ENCODE measurements around the gene IL1RAPL2. TPM values are rescaled to one million over a fixed set of nuclear protein-coding genes. Genes with fewer than 3 reads are reported as not detected.
A peak's percentile ranks its signal among the peaks of the same experiment; 100 is the strongest.

Gene IL1RAPL2
- total and polyA plus RNA-seq, 5 donors from 2014 or later = not detected

GRCh38 chrX:104921584-104922205, 355.7 kb downstream of the IL1RAPL2 start:
- Histone ChIP-seq H3K4me1 (ENCODE audit: control insufficient read depth, insufficient read depth, low read length, poor library complexity, severe bottlenecking) (no peaks in the 10 kb centered on the region), H3K27ac (ENCODE audit: insufficient read depth, low read length, poor library complexity, severe bottlenecking) (no peak overlapping the region), H3K36me3 (ENCODE audit: control insufficient read depth, insufficient read depth, low read length) (no peaks in the 10 kb centered on the region), H3K4me3 (ENCODE audit: low read depth, low read length) (no peak overlapping the region), H3K27me3 (ENCODE audit: control insufficient read depth, insufficient read depth, low read length) (no peaks in the 10 kb centered on the region), H3K9me3 (ENCODE audit: control insufficient read depth in 2 of 2, low read length in 2 of 2) (no peaks in the 10 kb centered on the region)
- Mint-ChIP-seq H3K9me3 (no peaks in the 10 kb centered on the region), H3K36me3 (no peaks in the 10 kb centered on the region), H3K4me3 (no peak overlapping the region), H3K4me1 (peaks cover 0 to 2% (median 0%) of the 10 kb centered on the region in 4 donors), H3K27ac (no peak overlapping the region), H3K27me3 (no peaks in the 10 kb centered on the region)
- DNase-seq (no peak), ATAC-seq (ENCODE audit: low read depth in 2 of 2) (no peak)

DNA sequence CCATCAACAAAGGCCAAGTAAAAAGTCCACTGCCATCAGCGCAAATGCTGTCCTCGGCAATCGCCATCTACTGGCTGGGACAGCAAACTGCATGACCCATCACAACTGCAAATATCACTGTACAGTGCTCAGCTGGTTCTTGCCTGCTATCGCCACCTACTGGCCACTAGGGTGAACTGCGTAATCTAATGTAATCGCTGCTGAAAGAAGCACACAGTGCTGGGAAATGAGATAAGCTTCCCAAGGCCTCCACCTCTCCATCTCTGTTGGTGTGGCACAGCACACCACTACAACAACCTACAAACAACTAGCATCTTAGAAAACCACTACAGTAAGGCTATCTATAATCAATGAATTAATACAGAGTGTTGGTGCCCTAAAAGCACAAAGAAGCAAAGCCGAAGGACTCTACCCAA, 356.2 kb downstream of the IL1RAPL2 start:
- peak; percentile 91 to 92 for ATAC-seq (ENCODE audit: low read depth in 2 of 2)
- peaks cover 0 to 2% (median 0%) of the 10 kb centered on the region in 4 donors for H3K4me1 Mint-ChIP-seq
- no peaks in the 10 kb centered on the region for H3K27me3 Mint-ChIP-seq
- Histone ChIP-seq H3K4me3 (ENCODE audit: low read depth, low read length) (no peak overlapping the region), H3K27ac (ENCODE audit: insufficient read depth, low read length, poor library complexity, severe bottlenecking) (no peak overlapping the region), H3K27me3 (ENCODE audit: control insufficient read depth, insufficient read depth, low read length) (no peaks in the 10 kb centered on the region), H3K9me3 (ENCODE audit: control insufficient read depth in 2 of 2, low read length in 2 of 2) (no peaks in the 10 kb centered on the region), H3K36me3 (ENCODE audit: control insufficient read depth, insufficient read depth, low read length) (no peaks in the 10 kb centered on the region), H3K4me1 (ENCODE audit: control insufficient read depth, insufficient read depth, low read length, poor library complexity, severe bottlenecking) (no peaks in the 10 kb centered on the region)
- peak; percentile 34 to 78 (median 66) for DNase-seq
- no peak overlapping the region for H3K27ac Mint-ChIP-seq
- H3K4me3 Mint-ChIP-seq = no peak overlapping the region
- H3K9me3 Mint-ChIP-seq = no peaks in the 10 kb centered on the region
- no peaks in the 10 kb centered on the region for H3K36me3 Mint-ChIP-seq

DNA sequence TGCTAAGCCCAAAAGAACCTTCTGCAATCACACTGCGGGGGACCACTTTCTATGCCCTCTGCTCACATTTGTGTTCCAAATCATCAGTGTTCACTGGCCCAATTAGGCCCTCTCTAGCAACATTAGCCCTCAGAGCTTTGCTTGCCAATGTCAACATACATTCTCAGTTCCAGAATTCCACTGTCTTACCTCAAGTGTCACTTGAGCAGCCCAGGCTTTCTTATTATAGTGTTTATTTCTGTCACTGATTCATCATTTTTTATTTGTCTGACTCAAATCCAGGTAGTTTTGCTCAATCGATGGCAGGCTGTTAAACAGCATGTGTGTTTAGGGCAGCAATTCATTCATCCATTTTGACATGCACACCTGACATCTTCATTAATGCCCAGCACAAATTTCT, 363.3 kb downstream of the IL1RAPL2 start:
- no peaks in the 10 kb centered on the region for H3K27me3 Mint-ChIP-seq
- no peak overlapping the region for H3K27ac Mint-ChIP-seq
- H3K36me3 Mint-ChIP-seq = no peaks in the 10 kb centered on the region
- no peak for ATAC-seq (ENCODE audit: low read depth in 2 of 2)
- no peak overlapping the region for H3K27ac ChIP-seq (ENCODE audit: insufficient read depth, low read length, poor library complexity, severe bottlenecking)
- no peaks in the 10 kb centered on the region for H3K9me3 Mint-ChIP-seq
- H3K4me3 Mint-ChIP-seq = no peak overlapping the region
- no peak for DNase-seq
- no peaks in the 10 kb centered on the region for H3K4me1 Mint-ChIP-seq
- no peaks in the 10 kb centered on the region for H3K27me3 ChIP-seq (ENCODE audit: control insufficient read depth, insufficient read depth, low read length)
- H3K4me3 ChIP-seq (ENCODE audit: low read depth, low read length) = no peak overlapping the region
- no peaks in the 10 kb centered on the region for H3K36me3 ChIP-seq (ENCODE audit: control insufficient read depth, insufficient read depth, low read length)
- H3K4me1 ChIP-seq (ENCODE audit: control insufficient read depth, insufficient read depth, low read length, poor library complexity, severe bottlenecking) = no peaks in the 10 kb centered on the region
- no peaks in the 10 kb centered on the region for H3K9me3 ChIP-seq (ENCODE audit: control insufficient read depth in 2 of 2, low read length in 2 of 2)

GRCh38 chrX:104935581-104935980, 369.6 kb downstream of the IL1RAPL2 start:
- no peaks in the 10 kb centered on the region for H3K27me3 ChIP-seq (ENCODE audit: control insufficient read depth, insufficient read depth, low read length)
- H3K4me1 ChIP-seq (ENCODE audit: control insufficient read depth, insufficient read depth, low read length, poor library complexity, severe bottlenecking) = no peaks in the 10 kb centered on the region
- no peak overlapping the region for H3K4me3 Mint-ChIP-seq
- no peaks in the 10 kb centered on the region for H3K9me3 Mint-ChIP-seq
- DNase-seq (no peak), ATAC-seq (ENCODE audit: low read depth in 2 of 2) (no peak)
- H3K4me1 Mint-ChIP-seq = no peaks in the 10 kb centered on the region
- no peaks in the 10 kb centered on the region for H3K36me3 ChIP-seq (ENCODE audit: control insufficient read depth, insufficient read depth, low read length)
- H3K9me3 ChIP-seq (ENCODE audit: control insufficient read depth in 2 of 2, low read length in 2 of 2) = no peaks in the 10 kb centered on the region
- no peaks in the 10 kb centered on the region for H3K27me3 Mint-ChIP-seq
- no peak overlapping the region for H3K27ac ChIP-seq (ENCODE audit: insufficient read depth, low read length, poor library complexity, severe bottlenecking)
- no peak overlapping the region for H3K27ac Mint-ChIP-seq
- H3K4me3 ChIP-seq (ENCODE audit: low read depth, low read length) = no peak overlapping the region
- H3K36me3 Mint-ChIP-seq = no peaks in the 10 kb centered on the region

- ATAC-seq (ENCODE audit: low read depth in 2 of 2) (no peak), DNase-seq (no peak)
- no peaks in the 10 kb centered on the region for H3K9me3 ChIP-seq (ENCODE audit: control insufficient read depth in 2 of 2, low read length in 2 of 2)
- no peaks in the 10 kb centered on the region for H3K4me1 ChIP-seq (ENCODE audit: control insufficient read depth, insufficient read depth, low read length, poor library complexity, severe bottlenecking)
- H3K4me1 Mint-ChIP-seq = no peaks in the 10 kb centered on the region
- H3K27ac Mint-ChIP-seq = no peak overlapping the region
- no peak overlapping the region for H3K4me3 ChIP-seq (ENCODE audit: low read depth, low read length)
- no peak overlapping the region for H3K27ac ChIP-seq (ENCODE audit: insufficient read depth, low read length, poor library complexity, severe bottlenecking)
- H3K36me3 ChIP-seq (ENCODE audit: control insufficient read depth, insufficient read depth, low read length) = no peaks in the 10 kb centered on the region
- no peak overlapping the region for H3K4me3 Mint-ChIP-seq
- H3K9me3 Mint-ChIP-seq = peaks cover 0 to 1% (median 0%) of the 10 kb centered on the region in 7 donors
- no peaks in the 10 kb centered on the region for H3K27me3 ChIP-seq (ENCODE audit: control insufficient read depth, insufficient read depth, low read length)
- H3K27me3 Mint-ChIP-seq = no peaks in the 10 kb centered on the region
- no peaks in the 10 kb centered on the region for H3K36me3 Mint-ChIP-seq
Measured at GRCh38 chrX:104953251-104953650, 387.3 kb downstream of the IL1RAPL2 start.

DNA sequence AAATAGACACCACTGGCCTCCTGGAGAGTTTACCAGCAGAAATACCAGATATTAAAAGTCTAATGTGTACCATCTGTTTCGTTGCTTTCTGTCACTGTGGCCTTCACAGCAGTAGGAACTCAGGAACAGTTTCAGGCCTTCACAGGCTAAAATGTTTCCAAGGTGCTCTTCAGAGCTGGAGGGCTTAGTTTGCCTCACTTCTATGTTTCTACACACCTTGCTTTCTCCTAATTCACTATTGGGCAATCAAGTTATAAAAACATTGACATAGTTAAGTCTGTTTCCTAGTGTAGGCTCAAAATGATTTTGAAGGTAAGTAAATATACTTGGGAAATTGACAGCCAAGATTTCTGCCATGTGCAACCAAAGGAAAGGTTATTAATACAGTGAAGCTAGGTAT, 395.9 kb downstream of the IL1RAPL2 start:
- Mint-ChIP-seq H3K27me3 (no peaks in the 10 kb centered on the region), H3K9me3 (no peaks in the 10 kb centered on the region), H3K4me1 (no peaks in the 10 kb centered on the region), H3K36me3 (no peaks in the 10 kb centered on the region), H3K27ac (no peak overlapping the region), H3K4me3 (no peak overlapping the region)
- Histone ChIP-seq H3K4me3 (ENCODE audit: low read depth, low read length) (no peak overlapping the region), H3K9me3 (ENCODE audit: control insufficient read depth in 2 of 2, low read length in 2 of 2) (no peaks in the 10 kb centered on the region), H3K27ac (ENCODE audit: insufficient read depth, low read length, poor library complexity, severe bottlenecking) (no peak overlapping the region), H3K36me3 (ENCODE audit: control insufficient read depth, insufficient read depth, low read length) (no peaks in the 10 kb centered on the region), H3K27me3 (ENCODE audit: control insufficient read depth, insufficient read depth, low read length) (no peaks in the 10 kb centered on the region), H3K4me1 (ENCODE audit: control insufficient read depth, insufficient read depth, low read length, poor library complexity, severe bottlenecking) (no peaks in the 10 kb centered on the region)
- no peak for ATAC-seq (ENCODE audit: low read depth in 2 of 2)
- no peak for DNase-seq

DNA sequence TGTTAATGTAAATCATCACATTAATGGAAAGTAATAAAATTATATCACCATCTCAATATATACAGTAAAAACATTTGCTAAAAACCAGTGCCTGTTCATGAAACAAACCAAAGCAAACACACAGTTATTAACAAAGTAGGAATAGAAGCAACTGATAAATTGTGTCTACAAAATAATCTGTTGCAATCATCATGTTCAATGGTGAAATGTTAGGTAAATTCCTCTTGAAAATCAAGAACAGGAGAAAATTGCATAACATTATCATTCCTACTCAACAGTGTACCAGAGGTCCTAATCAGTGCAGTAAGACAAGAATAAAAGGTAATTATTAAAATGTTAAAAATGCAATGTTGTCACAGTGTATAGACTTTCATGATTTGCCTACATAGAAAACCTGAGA, 402.2 kb downstream of the IL1RAPL2 start:
- no peak overlapping the region for H3K4me3 Mint-ChIP-seq
- H3K27me3 Mint-ChIP-seq = no peaks in the 10 kb centered on the region
- Histone ChIP-seq H3K9me3 (ENCODE audit: control insufficient read depth in 2 of 2, low read length in 2 of 2) (no peaks in the 10 kb centered on the region), H3K27ac (ENCODE audit: insufficient read depth, low read length, poor library complexity, severe bottlenecking) (no peak overlapping the region), H3K36me3 (ENCODE audit: control insufficient read depth, insufficient read depth, low read length) (no peaks in the 10 kb centered on the region), H3K4me3 (ENCODE audit: low read depth, low read length) (no peak overlapping the region), H3K27me3 (ENCODE audit: control insufficient read depth, insufficient read depth, low read length) (no peaks in the 10 kb centered on the region), H3K4me1 (ENCODE audit: control insufficient read depth, insufficient read depth, low read length, poor library complexity, severe bottlenecking) (no peaks in the 10 kb centered on the region)
- H3K4me1 Mint-ChIP-seq = no peaks in the 10 kb centered on the region
- no peak overlapping the region for H3K27ac Mint-ChIP-seq
- DNase-seq (no peak), ATAC-seq (ENCODE audit: low read depth in 2 of 2) (no peak)
- no peaks in the 10 kb centered on the region for H3K9me3 Mint-ChIP-seq
- H3K36me3 Mint-ChIP-seq = no peaks in the 10 kb centered on the region

DNA sequence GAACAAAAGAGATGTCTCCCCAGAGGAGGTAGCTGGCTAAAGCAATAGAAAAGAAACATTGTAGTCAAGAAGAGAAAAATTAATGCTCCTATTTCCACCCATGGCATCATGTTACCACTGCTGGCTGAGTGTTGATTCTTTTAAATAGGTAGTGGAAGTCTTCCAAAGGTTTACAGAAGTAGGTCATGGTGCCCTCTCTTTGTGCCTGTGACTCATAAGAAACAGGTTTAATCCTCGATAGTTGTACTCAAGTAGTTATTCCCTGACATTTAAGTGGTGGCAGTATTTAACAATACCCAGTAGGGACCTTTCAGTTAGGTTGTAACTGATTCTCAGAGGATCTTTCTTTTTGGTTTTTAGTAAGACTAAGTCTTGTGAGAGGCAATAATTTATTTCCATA, 406.7 kb downstream of the IL1RAPL2 start:
- no peaks in the 10 kb centered on the region for H3K27me3 Mint-ChIP-seq
- no peak overlapping the region for H3K4me3 ChIP-seq (ENCODE audit: low read depth, low read length)
- H3K9me3 Mint-ChIP-seq = peaks cover 0 to 2% (median 0%) of the 10 kb centered on the region in 7 donors
- H3K4me3 Mint-ChIP-seq = no peak overlapping the region
- DNase-seq = no peak
- H3K36me3 Mint-ChIP-seq = no peaks in the 10 kb centered on the region
- H3K4me1 Mint-ChIP-seq = no peaks in the 10 kb centered on the region
- no peak for ATAC-seq (ENCODE audit: low read depth in 2 of 2)
- no peak overlapping the region for H3K27ac Mint-ChIP-seq
- no peaks in the 10 kb centered on the region for H3K4me1 ChIP-seq (ENCODE audit: control insufficient read depth, insufficient read depth, low read length, poor library complexity, severe bottlenecking)
- H3K9me3 ChIP-seq (ENCODE audit: control insufficient read depth in 2 of 2, low read length in 2 of 2) = no peaks in the 10 kb centered on the region
- H3K36me3 ChIP-seq (ENCODE audit: control insufficient read depth, insufficient read depth, low read length) = no peaks in the 10 kb centered on the region
- no peaks in the 10 kb centered on the region for H3K27me3 ChIP-seq (ENCODE audit: control insufficient read depth, insufficient read depth, low read length)
- no peak overlapping the region for H3K27ac ChIP-seq (ENCODE audit: insufficient read depth, low read length, poor library complexity, severe bottlenecking)

Data from CD4-positive, CD25-positive, alpha-beta regulatory T cell (primary cell).